Epithelial cell of proximal tubule (primary cell): ENCODE data around the gene TST. TPM values are rescaled to one million over a fixed set of nuclear protein-coding genes. Genes with fewer than 3 reads are reported as not detected.

ENCODE experiments used
- DNase-seq: peaks from one replicate; pipeline ENCODE4 v3.0.0-alpha.2; 2011; ENCODE audit warnings: low read depth
- H3K4me3 ChIP-seq: 2 replicates; pipeline ENCODE4 v1.5.1; 2011; ENCODE audit warnings: low read depth, mild to moderate bottlenecking, low read length
- total RNA-seq: library from RNA; depleted of rRNA; stranded (reverse); fragments of >200 nt; gene quantifications from 2 replicates; pipeline ENCODE4 v1.2.3, GENCODE V29; 2015
- TF ChIP-seq, protein P1 (sequence below): conservative IDR thresholded peaks from 2 replicates; pipeline ENCODE4 v1.5.1; 2012; ENCODE audit warnings: low read depth, mild to moderate bottlenecking, low read length

Gene TST
- total RNA-seq, 1 donor from 2014 or later, result 66.9 TPM

DNA sequence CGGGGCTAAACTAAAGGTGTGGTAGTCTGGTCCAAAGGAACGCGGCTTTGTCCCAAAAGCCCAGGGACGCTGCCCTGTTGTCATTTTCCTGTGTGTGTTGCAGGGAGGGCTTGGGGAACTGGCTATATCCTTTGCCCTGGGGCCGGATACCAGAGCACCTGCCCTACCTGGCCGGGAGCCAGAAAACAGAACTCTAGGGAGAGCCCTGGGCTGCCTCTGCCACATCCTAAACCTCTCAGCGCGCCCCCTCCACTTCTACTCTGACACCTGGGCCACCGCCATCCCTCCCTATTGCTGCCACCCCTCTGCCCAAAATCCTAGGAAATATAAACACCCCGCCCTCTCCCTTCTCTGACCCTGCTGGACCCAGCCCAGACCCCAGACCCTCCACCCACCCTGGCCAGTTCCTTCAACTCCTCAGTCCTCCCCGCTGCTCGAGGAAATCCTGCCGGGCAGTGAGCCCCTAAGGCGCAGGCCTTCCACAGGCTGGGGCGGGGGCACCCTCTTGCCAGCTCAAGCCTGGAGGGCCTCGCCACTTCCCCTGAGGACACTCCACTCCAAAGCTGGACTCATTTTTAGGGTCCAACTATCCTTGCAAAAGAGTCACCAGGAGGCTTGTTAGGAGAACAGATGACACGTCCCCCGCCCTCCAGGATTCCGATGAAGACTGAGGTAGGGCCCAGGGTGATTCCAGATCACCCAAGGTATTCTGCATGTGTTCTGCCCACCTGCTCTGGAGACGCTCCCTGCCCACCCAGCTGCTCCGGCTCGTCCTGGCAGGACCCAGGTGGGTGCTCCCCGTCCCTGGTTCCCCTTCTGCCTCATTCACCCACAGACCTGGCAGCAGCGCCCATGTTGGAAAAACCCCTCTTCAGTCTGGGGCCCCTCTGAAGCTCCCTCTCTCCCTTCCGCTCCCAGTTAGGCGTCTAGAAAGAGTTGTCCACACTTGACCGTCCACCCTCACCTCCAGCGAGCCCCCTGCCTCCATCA, 44.5 kb upstream of the TST start:
- TF ChIP-seq, protein P1, sequence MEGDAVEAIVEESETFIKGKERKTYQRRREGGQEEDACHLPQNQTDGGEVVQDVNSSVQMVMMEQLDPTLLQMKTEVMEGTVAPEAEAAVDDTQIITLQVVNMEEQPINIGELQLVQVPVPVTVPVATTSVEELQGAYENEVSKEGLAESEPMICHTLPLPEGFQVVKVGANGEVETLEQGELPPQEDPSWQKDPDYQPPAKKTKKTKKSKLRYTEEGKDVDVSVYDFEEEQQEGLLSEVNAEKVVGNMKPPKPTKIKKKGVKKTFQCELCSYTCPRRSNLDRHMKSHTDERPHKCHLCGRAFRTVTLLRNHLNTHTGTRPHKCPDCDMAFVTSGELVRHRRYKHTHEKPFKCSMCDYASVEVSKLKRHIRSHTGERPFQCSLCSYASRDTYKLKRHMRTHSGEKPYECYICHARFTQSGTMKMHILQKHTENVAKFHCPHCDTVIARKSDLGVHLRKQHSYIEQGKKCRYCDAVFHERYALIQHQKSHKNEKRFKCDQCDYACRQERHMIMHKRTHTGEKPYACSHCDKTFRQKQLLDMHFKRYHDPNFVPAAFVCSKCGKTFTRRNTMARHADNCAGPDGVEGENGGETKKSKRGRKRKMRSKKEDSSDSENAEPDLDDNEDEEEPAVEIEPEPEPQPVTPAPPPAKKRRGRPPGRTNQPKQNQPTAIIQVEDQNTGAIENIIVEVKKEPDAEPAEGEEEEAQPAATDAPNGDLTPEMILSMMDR, result no peak
- H3K4me3 ChIP-seq, result no peak overlapping the region
- no peak for DNase-seq

DNA sequence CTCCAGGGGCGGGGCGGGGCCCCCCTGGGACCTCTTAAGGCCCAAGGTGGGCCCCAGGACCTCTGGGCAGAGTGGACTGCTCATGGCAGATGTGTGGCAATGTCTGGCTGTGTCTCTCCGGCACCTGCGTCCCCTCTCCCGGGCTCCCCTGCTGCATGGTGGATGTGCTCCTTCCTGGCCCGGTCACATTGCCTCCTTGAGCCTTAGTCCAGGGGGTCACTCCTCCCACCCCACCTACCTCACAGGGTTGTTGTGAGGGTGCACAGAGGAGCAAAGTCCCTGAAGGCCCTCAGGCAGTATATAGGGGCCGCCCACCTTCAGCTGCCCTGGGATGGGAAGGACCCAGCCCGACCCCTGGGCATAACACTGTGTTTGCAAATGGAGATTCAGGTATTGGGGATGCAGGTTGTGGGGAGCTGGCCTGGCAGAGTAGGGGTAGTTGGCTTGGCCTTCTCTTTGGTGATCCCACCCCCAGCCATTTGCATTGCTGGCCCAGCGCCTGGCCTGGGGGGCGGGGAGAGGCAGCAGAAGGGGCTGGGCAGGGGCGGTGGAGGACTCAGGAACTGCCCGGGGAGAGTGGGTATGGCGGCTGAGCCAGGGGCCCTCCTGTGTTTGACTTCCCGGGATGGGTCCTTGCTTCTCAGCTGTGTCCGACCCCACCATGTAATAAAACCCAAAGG, 43.6 kb upstream of the TST start:
- no peak overlapping the region for H3K4me3 ChIP-seq
- TF ChIP-seq, protein P1, result no peak
- DNase-seq, result no peak

DNA sequence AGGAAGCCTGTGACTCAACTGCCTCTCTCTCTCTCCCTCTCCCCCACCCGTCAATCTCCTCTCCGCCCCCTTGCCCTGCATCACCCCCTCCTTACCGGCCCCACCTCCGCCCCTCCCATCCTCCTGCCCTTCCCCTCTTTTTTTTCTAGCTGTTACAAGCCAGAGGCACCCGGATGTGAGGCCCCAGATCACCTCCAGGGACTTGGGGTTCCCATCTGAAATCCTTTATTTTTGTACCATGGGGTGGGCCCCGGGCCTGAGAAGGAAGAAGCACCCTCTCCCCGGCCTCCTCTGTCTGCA, 43.1 kb upstream of the TST start:
- TF ChIP-seq, protein P1, result no peak
- no peak overlapping the region for H3K4me3 ChIP-seq
- no peak for DNase-seq

DNA sequence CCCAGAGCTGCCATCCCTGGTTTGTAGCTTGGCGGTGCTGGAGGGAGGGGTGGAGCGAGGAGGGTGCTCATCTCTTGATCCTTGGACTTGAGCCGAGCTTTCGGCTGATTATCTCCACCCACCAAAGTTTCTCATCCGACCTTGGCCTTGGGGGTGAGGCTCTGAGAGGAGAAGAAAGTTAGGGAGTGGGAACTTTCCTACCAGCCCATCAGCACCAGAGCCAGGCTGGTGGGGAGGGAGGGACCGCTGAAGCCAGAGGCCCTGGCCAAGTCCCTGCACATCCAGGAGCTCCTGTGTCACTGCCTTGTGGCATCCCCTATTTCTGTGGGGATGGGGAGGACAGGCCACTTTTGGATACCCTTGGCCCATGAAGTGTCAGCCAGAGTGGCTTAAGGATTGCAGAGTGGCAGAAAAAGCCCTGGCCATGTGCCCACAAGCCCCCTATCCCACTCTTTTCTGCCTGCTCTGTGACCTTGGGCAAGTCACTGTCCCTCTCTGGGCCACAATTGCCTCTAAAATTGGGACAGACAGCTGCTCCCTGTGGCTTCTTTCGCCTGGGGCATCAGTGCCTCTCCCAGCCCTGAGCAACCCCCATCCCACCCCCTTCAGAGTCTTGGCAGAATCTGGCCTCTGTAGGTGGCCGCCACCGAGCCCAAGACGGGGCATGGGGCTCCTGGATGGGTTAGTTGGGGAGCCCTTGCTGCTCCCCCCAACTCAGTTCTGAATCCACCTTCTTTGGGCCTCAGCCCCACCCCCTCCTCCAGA, 42.5 kb upstream of the TST start:
- H3K4me3 ChIP-seq, result no peak overlapping the region
- TF ChIP-seq, protein P1, result no peak
- DNase-seq, result no peak

DNA sequence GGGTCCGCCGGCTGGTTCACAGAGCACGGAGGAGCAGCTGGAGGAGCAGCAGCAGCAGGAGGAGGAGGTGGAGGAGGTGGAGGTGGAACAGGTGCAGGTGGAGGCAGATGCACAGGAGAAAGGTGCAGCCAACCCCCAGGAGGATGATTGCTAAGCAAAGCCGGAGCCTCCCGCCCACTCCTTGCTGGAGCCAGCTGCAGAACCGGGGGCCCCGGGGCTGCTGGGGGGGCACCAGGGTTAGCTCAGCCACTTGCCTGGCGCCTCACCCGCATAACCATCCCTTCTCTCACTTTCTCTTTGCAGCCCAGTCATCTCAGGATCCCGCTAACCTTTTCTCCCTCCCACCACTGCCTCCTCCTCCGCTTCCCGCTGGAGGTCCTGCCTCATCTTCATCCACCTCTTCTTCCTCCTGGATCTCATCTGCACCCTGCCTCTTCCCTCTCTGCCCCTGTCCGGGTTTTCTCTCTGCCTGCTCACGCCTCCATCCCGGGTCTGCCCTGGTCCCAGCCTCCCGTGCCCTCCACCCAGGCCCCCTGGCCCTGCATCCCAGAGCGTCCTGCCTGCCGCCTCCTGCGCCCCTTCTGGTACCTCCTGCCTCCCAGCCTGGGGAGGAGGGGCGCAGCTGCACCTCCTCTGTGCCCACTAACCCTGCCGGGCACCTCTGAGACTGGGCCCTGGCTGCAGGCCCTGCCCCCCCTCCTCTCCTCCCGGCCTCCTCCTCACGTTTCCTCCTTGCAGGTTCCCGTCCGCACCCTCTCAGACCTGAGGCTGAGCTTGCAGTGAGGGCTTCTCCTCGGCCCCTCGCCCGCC, 41.8 kb upstream of the TST start:
- TF ChIP-seq, protein P1, result no peak
- H3K4me3 ChIP-seq, result no peak overlapping the region
- no peak for DNase-seq

DNA sequence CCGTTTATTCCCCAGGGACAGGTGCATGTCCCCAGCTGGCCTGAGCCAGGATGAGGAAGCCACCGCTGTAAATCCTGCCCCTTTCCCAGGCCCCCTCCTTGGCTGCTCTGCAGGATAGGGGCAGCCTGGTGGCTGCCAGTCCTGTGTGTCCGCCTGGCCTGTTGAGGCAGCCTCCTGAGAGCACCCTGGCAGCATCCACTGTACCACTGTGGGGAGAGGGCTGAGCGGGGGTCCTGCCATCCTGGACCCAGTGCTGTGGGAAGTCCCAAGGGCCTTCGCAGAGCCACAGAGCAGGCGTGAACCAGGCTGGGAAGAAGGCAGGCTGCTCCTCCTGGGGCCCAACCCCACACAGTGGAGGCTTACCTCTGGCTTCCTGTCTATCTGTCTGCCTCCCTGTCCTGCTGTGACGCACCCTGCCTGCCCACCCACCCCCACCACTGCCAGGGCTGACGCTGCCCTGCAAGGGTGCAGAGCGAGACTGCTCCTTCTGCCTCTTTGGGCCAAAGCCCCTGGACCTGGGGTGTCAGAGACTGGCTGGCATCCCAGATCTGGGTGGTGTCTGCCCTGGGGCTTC, 40.7 kb upstream of the TST start:
- TF ChIP-seq, protein P1, result no peak
- DNase-seq, result no peak
- H3K4me3 ChIP-seq, result no peak overlapping the region
